ENCODE measurements around the gene XRRA1.

DNA sequence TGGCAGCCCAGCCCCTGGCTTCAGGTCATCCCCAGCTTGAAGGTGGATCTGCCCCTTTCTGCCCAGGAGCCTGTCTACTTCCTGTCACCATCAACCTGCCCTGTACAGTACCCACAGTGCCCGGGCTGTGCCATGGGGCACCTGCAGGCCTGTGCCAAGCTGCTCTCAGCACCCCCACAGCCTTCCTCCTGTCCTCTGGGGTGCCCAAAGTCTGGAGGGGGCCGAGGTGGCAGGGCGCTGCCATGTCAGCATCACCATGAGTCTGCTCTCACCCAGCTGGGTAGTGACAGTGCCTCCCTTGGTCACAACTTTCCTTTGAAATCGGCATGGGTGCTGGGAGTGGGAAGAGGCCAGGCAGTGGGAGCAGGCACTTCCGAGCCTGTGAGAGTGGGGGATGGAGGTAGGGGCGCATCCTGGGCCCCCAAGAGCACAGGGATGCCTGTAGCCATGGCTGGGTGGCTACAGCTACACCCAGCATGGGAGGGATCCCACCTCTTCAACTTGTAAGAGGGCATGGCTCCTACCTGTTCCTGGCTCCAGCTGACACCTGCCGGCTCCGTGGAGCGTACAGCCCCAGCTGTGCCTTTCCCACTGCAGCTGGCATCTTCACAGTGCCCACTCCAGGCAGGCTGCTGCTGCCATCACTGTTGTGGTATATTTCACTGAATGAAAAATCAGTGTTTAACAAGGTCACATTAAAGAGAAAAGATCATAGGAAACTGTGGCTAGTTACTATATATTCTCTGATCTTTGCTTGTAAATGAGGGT lies 157.4 kb downstream of the XRRA1 start:
- TF ChIP-seq, protein P1, sequence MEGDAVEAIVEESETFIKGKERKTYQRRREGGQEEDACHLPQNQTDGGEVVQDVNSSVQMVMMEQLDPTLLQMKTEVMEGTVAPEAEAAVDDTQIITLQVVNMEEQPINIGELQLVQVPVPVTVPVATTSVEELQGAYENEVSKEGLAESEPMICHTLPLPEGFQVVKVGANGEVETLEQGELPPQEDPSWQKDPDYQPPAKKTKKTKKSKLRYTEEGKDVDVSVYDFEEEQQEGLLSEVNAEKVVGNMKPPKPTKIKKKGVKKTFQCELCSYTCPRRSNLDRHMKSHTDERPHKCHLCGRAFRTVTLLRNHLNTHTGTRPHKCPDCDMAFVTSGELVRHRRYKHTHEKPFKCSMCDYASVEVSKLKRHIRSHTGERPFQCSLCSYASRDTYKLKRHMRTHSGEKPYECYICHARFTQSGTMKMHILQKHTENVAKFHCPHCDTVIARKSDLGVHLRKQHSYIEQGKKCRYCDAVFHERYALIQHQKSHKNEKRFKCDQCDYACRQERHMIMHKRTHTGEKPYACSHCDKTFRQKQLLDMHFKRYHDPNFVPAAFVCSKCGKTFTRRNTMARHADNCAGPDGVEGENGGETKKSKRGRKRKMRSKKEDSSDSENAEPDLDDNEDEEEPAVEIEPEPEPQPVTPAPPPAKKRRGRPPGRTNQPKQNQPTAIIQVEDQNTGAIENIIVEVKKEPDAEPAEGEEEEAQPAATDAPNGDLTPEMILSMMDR (conservative IDR thresholded peaks at IDR 0.05; ENCODE audit: low read depth, low read length) = no peak
- no peak for TF ChIP-seq EZH2 (IDR thresholded peaks at IDR 0.05; ENCODE audit: low read length, unreplicated experiment)

All from PC-3 (cell line).